GM18499 (cell line): ENCODE data around the gene LMAN1L.

Source experiments
- ATAC-seq: cut with Tn5 transposase; IDR thresholded peaks from one replicate; pipeline ENCODE4 v1.9.1; 2021; ENCODE audit warnings: moderate number of reproducible peaks; ENCODE audit not compliant: insufficient read depth, unreplicated experiment

LMAN1L gene

DNA sequence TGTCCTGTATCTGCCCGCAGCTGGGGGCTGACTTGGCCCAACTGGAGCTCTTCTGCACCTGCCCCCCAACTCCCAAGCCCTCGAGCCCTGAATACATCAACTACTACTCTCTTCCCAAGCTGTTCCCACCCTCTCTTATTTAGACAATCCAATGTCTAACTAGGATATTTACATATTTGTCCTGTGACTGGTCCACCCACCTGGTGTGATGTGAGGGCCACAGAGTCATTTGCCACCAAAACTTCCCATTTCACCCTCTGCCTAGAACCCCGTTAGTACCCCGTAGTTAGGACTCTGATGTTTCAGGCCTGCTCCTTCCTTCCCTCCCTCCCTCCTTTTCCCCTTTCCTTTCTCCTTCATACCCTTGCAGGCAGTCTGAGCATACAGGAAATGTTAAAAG lies 20.2 kb downstream of the LMAN1L start:
- no peak for ATAC-seq

DNA sequence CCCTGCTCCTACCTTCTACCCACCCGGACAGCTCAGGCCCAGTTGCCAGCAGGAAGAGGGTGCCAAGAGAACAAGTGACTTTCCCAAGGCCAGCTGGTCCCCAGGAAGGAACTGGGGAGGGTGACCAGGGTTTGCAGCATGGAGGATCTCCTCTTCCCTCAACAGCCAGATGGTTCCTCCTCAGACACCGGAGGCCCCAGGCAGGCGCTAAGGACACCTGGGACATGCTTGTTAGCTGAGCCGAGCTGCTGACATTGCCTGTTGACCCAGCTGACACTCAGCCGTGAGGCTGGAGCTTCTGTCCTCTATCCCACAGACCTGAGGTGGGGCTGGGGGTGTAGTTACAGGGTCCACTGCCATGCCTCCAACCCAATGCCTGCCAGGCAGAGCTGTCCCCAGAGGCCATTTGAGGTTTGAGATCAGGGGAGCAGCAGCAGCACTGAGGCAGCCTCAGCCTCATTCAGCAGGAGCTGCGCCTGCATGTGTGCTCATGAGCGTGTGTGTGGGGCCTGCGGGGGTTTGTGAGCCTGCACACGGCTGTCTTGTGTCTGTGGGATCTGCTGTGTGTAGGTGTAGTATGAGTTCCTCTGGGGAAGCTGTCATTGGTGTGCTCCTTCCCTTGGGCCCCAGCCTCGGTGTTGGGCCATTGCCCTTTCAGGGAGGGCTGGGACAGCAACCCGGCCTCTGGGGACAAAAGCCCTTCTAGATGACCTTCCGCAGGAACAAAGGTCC lies 20.9 kb downstream of the LMAN1L start:
- ATAC-seq, result no peak

DNA sequence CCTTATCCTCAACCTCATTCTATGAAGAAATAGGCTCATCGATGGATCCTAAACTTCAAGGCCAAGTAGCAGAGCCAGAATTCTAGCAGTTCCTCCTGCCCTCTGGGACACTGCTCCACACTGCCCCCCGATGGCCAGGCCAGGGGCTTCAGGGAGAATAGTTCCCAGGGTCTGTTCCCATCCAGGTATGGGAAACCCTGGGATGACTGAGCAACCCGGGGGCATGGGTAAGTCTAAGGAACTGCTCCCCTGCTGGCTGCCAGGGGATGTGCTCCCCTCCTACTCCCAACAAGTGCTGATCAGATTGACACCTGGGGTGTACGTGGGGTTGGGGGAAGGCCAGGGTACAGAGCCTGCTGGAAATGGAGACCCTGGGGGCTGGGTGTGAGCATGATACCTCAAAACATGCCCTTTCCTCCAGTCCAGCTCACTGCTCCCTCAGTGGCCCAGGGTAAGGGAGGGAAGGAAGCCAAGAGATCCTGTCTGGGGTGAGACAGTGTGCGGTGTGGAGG lies 22.7 kb downstream of the LMAN1L start:
- no peak for ATAC-seq

DNA sequence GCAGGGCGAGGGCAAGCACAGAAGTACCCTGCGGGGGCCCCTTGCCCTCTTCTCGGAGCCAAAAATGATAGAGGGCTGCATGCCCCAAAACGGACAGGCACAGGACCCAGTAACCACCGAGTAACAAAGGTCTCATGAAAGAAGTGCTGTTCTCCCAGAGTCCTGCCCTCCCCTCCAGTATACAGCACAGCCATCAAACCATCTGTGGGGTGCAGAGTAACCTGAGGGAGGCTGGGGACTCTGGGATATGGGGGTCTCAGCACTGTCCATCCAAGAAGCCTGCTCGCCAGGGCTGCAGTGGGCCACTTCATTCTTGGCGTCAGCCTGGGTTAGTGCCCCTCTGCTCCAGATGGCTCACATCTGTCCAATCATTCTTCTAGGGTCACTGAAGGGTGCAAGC lies 24.2 kb downstream of the LMAN1L start:
- ATAC-seq, result no peak

DNA sequence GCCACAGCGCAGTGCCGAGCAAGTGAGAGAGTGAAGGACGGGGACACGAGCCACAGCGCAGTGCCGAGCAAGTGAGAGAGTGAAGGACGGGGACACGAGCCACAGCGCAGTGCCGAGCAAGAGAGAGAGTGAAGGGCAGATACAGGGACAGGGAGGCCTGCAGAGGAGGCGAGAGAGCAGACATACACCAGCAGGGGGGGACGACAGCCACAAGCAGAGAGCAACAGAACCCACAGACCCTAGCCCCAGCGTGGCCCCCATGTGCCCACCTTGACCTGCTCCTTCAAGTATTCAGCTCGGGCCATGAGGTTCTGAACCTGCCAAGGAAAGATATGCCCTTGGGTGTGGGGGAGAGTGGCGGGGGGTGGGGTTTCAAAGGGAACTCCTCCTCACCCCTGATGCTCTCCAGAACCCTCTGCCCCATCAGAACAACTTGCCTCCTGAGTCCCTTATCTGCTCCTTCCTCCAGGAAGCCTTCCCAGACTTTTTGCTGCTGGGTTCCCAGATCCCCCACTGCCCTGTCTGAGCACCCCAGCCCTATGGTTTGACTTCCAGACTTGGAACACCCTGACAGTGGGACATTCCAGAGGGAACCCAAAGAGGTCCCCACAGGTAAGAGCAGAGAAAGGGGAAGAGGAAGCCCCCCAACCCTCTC lies 25.0 kb downstream of the LMAN1L start:
- ATAC-seq, result no peak

DNA sequence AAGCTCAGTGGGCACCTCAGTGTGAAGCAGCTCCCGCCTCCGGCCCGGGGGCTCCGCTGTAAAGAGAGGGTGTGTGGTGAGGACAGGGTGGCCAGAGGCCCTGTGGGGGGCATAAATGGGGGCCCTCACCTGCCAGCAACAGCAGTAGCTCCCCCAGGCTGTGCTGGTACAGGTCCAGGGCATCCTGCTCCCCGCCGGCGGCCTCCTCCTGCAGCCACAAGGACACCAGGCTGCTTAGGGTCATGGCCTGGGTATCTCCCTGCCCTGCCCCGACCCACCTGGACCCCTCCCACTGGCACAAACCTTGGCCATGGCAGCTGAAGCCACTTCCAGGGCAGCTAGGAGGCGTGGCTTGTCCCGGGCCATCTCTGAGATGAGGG lies 25.5 kb downstream of the LMAN1L start:
- ATAC-seq, result no peak

DNA sequence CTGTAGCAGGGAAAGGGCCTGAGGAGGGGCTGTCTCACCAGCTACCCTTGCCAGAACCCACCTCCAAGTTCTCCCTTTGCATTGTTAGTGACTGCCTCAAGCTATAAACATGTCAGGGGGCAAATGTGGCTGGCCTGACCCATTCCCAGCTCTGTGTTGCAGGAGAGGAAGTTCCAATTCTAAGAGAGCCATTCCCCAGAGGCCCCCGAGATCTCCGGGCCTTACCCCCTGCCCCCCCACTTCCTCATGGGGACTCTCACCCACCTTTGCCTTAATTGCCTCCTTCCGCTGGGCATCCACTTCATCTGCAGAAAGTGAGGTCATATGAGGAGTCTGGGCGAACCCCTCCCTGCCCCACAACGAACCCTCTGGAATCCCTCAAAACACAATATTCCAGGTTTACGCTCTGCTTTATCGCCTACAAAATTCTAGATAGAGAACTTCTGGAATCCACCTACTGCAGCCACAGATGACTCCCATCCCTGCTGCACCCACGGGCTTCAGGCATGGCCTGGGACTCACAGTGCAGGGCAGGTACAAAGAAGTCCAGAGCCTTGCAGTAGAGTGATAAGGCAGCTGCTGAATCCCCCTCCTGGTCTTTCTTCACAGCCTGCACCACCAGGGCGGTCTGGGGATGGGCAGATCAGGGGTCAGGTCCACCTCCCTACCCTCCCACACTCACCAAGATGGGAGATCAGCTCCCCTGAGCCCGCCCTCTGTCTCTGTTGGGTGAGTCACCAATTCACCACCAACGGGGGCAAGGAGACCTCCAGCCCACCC lies 26.3 kb downstream of the LMAN1L start:
- no peak for ATAC-seq

DNA sequence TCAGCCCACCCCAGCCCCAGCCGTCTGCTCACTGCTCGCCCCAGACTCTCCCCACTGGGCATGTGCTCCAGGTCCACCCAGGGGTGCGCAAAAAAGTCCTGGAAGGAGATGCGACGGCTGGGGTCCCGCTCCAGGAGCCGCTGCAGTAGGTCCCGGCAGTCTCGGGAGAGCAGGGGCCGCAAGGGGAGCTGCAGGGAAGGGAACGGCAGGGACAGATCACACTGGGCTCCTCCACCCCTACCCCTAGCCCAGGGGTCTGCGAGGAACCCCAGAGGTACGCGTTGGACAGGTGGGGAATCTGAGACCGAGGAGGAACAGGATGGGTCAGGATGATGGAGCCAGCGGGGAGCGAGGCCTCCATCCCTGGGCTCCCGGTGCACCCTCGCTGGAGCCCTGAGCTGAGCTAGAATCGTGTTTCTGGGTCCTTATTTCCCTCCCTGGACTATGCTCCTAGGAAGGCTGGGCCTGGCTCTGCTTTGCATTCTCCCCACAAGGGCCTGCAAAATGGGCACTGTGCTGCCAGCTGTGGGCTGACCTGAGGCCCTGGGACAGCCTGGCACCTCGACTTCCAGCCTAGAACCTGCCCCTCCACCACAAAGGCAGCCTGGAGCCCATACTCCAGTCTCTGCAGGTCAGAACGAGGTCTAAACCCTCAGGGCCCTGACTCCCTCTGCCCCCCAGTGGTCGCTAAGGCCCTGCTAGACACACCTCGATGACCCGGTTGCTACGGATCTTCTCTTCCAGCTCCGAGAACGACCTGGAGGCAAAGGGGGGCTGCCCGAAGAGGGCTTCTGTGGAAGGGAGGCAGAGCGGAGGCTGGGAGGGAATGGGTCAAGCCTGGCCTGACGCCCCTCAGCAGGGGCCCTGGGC lies 27.1 kb downstream of the LMAN1L start:
- ATAC-seq, result no peak

DNA sequence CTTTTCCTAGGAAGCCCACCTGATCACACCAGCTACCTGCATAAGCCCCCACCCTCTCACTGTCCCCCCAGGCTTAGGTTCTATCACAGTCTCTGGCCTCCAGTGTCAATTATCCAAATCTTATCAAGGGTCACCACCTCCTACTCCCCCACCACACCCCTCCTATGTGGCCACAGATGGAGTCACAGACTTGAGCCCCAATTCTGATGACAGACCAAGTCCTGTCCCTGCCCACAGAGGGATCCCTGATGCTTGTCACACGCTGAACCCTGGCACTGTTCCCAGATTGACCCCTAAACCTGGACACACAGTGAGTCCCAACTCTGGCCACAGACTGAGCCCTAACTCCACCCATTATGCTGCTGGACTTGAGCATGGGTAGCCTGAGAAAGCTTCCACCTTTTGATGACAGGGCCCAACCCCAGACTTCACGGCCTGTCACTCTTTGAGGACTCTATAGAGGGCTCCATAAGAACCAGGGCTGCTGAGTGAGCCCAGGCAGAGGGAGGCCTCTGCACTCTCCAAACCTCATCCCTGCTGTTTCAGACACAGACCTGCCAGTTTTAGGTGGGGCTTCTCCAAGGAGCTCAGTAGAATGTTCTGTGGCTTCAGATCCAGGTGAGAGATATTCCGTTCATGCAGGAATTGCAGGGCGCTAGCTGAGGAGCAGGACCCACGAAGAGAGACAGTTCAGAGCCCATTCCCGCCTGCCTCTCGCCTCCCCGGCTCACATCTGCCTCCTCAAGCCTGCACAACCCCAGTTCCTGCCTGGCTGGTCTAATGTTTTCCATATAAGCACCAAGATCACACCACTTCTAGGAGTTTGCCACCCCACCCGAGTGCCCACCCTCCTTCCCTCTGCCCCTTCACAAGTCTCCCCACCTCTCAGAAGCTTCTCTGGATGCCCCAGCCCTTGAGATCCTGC lies 28.5 kb downstream of the LMAN1L start:
- ATAC-seq, result no peak

DNA sequence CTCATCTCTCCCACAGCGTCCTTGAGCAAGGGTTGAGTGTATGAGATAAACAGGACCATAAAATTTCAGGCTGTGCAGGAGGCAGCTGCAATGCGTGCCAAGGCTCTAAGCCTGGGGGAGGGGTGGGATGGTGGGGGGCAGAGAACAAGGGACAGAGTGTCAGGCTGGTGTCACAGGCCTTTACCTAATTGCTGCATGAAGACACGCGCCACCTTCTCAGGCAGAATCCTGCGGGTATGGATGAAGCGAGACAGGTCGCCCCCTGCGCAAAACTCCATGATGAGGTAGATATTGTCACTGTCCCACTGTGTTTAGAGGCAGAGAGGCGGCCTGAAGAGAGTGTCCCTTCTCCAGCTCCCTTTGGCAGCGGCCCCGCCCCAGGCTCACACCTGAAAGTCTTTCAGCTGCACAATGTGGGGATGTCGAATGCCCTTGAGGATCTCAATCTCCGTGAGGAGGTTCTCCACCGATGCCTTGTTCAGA lies 29.3 kb downstream of the LMAN1L start:
- no peak for ATAC-seq

DNA sequence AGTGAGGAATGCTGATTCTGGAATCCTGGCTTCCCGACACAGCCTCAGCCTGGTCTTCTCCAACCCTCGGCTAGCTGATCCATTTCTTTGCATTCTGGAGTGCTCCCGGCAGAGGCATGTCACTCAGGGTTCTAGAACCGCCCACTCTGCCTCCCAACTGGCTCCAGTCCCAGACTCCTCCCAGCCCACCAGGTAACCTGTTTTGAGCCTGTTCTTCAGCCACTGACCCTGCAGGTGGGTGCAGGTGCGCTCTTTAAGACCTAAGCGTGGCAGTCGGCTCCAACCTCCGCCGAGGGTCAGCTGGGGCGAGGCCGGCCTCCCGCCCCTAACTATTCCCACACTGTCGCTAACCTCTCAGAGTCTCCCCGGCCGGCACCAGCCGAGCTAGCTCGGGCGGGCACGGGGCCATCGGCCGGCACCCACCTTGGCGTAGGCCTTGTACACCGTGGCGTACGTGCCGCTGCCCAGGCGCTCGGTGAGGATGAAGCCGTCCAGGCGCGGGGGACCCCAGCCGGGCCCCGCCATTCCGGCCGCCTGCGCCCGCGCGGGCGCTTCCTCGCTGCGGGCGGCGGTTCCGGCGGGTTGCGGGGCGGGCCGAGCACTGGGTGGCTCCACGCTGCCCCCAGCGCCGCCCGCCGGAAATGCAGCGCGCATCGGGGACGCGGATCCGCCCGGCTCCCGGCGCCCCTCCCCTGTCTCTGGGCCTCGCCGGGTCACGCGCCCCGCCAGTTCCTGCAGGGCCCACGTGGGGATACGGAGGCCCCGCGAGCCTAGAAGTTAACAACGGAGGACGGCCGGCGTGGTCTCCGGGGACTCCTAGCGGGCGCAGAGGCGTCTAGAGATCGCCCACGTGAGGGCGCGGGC lies 30.2 kb downstream of the LMAN1L start, which contains the start of gene ULK3:
ULK3 (minus strand) TSS at position 576 of the 864 bp plus-strand sequence; CDS start at position 525, 51 bp downstream.
- no peak for ATAC-seq

DNA sequence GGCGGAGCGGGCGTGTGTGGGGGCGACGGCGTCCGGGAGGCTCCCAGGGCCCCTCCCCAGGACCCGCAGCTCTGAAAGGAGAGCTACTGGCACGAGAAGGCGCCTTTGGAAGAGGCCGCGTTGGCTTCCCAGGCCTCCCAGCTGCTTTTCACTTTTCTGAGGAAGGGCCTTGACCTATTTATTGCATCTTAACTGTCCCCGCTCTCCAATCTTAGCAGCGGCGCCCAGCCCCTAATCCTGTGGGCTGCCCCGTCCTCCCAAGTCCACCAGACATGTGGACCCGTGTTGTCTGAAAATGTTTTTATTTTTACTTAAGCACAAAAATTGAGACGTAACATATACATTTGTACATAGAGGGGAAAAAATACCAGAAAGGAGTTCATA lies 30.8 kb downstream of the LMAN1L start:
- no peak for ATAC-seq

DNA sequence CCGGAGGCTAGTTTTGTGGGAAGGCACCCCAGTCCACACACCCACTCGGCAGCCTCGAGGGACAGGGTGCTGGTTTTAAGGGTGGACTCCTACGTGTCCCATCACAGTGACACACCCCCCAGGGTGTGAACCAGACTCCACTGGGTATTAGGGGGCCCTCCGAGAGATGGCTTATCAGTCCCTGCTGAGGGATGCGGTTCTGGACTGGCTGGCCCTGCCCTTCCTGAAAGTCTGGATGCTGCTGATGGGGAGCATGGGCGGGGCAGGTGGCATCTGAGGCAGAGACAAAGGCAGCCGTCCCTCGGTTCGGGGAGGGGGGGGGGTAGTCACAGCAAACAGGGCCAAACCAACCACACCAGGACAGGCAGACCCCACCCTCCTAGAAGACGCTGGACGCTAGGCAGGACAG lies 31.3 kb downstream of the LMAN1L start:
- no peak for ATAC-seq

DNA sequence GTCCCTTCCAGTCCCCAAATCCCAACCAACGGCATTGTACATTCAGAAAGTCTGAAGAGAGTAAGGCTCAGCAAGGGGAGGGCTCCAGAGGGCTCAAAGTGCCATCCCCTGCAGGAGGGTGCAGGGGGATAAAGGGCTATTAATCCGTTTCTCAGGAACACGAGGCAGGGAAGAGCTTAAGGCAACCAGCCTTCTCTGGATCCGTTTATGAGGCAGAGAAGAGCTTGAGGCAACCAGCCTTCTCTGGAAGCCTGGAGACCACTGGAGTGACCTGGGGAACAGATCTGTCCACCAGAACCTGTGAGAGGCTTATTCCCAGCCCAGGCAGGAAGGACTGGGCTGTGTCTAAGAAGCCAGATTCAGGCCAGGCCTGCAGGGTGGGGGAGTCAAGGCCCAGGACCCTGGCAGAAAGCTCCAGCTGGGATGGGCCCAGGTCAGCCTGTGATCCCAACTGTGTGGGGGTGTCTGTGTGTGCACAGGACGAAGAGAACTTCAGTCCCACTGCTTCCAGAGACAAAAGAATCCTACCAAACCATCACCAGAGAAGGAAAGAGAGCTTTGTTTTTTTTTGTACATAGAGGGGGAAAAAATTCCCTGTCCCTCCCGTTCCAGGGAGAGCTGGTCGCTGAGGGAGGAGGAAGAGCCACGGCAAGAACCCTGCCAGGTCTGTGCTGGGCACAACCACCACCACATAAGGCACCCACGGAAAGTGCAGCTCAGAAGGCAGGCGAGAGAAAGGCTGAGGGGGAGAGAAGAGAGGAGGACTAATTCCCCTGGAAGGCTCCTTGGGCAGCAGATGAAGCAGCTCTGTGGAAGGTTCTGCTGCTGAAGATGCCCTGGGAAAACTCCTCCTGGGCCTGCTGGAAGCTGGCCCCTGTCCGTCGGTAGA lies 31.9 kb downstream of the LMAN1L start:
- ATAC-seq, result no peak

DNA sequence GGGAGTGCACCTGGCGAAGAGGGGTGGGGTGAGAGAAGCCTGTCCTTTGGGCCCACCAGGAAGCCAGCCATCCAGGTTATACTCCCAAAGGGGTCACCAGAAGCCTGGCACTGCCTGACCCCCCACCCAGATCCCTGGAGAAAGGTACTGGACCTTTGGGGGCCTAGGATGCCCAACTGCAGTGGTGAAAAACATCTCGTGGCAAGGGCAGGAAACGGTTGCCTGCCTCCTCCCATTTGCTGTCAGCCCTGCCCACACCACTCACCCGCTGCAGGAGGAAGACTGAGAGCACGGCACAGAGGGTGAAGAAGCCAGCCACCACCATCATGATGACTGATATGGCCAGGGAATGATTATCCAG lies 32.6 kb downstream of the LMAN1L start:
- ATAC-seq, result no peak

DNA sequence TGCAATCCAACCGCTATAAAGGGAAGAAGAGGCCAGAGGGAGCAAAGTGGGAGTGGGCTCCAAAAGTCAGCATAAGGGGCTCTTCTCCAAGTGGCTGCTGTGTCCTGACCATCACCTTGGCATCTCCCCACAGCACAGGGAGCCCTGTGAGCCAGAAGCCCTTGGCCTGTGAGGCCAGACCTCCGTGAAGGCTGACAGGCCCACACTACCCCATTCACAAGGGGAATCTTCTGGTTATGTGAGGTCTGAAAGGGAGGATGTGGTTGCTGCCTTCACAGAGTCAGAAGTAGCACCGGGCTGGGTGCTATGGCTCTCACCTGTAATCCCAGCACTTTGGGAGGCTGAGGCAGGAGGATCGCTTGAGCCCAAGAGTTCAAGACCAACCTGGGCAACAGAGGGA lies 32.9 kb downstream of the LMAN1L start:
- no peak for ATAC-seq

DNA sequence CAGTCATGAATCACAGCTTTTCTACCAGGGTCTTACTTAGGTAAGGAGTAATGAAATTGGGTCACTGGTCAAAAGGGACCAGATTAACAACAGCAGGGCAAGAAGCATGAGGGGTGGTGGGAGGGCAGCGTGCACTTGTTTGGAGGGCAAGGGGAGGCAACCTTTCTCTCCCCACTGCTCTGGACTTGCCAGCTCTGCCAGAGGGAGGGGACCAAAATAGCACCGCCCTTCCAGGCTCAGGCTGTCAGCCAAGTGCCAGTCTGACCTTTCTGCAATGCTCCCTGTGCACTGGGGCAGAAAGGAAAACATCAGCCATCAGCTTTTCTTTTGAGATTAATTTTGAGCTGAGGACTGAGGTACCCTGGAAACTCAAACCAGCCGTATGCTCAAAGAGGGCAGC lies 34.8 kb downstream of the LMAN1L start:
- ATAC-seq, result no peak
